ENCODE results near the gene RUNX2.

RUNX2 gene

GRCh38 chr6:45589367-45589766, 261.2 kb downstream of the RUNX2 start:
- no peak for DNase-seq (ENCODE audit: low spot score)

- DNase-seq (ENCODE audit: low spot score) = no peak
Measured at GRCh38 chr6:45590226-45590625, 262.1 kb downstream of the RUNX2 start.

- DNase-seq (ENCODE audit: low spot score) = peak; percentile 22
Measured at GRCh38 chr6:45590696-45591184, 262.6 kb downstream of the RUNX2 start.

- DNase-seq (ENCODE audit: low spot score) = no peak
Measured at GRCh38 chr6:45591306-45591705, 263.2 kb downstream of the RUNX2 start.

GRCh38 chr6:45591890-45592289, 263.8 kb downstream of the RUNX2 start:
- no peak for DNase-seq (ENCODE audit: low spot score)

- DNase-seq (ENCODE audit: low spot score) = no peak
Measured at GRCh38 chr6:45592991-45593390, 264.9 kb downstream of the RUNX2 start.

GRCh38 chr6:45595010-45595851, 267.1 kb downstream of the RUNX2 start:
- no peak for DNase-seq (ENCODE audit: low spot score)

- DNase-seq (ENCODE audit: low spot score) = no peak
Measured at GRCh38 chr6:45597424-45597823, 269.3 kb downstream of the RUNX2 start.

- no peak for DNase-seq (ENCODE audit: low spot score)
Measured at GRCh38 chr6:45599053-45599452, 270.9 kb downstream of the RUNX2 start.

- no peak for DNase-seq (ENCODE audit: low spot score)
Measured at GRCh38 chr6:45605971-45606370, 277.8 kb downstream of the RUNX2 start.

- no peak for DNase-seq (ENCODE audit: low spot score)
Measured at GRCh38 chr6:45606831-45607400, 278.8 kb downstream of the RUNX2 start.

GRCh38 chr6:45607798-45608197, 279.7 kb downstream of the RUNX2 start:
- DNase-seq (ENCODE audit: low spot score) = no peak

- no peak for DNase-seq (ENCODE audit: low spot score)
Measured at GRCh38 chr6:45608252-45608913, 280.3 kb downstream of the RUNX2 start.

GRCh38 chr6:45609141-45609638, 281.1 kb downstream of the RUNX2 start:
- no peak for DNase-seq (ENCODE audit: low spot score)

GRCh38 chr6:45610374-45610773, 282.2 kb downstream of the RUNX2 start:
- no peak for DNase-seq (ENCODE audit: low spot score)

GRCh38 chr6:45610832-45611231, 282.7 kb downstream of the RUNX2 start:
- DNase-seq (ENCODE audit: low spot score) = no peak

- no peak for DNase-seq (ENCODE audit: low spot score)
Measured at GRCh38 chr6:45611491-45611890, 283.4 kb downstream of the RUNX2 start.

- peak; percentile 44 for DNase-seq (ENCODE audit: low spot score)
Measured at GRCh38 chr6:45613656-45614055, 285.5 kb downstream of the RUNX2 start.

GRCh38 chr6:45614488-45615285, 286.6 kb downstream of the RUNX2 start:
- no peak for DNase-seq (ENCODE audit: low spot score)

- DNase-seq (ENCODE audit: low spot score) = no peak
Measured at GRCh38 chr6:45616209-45616608, 288.1 kb downstream of the RUNX2 start.

- DNase-seq (ENCODE audit: low spot score) = no peak
Measured at GRCh38 chr6:45617441-45617840, 289.3 kb downstream of the RUNX2 start.

GRCh38 chr6:45618259-45618658, 290.1 kb downstream of the RUNX2 start:
- DNase-seq (ENCODE audit: low spot score) = no peak
